ENCODE results near the gene PUM2.

PUM2 gene

GRCh38 chr2:20232837-20233207 lies 117.8 kb downstream of the PUM2 start:
- Histone ChIP-seq H3K36me3 (ENCODE audit: insufficient read depth, low read length) (no peaks in the 10 kb centered on the region), H3K4me3 (no peak overlapping the region), H3K9me3 (ENCODE audit: low read depth, low read length) (no peaks in the 10 kb centered on the region), H3K9ac (ENCODE audit: insufficient read length) (no peak overlapping the region), H3K27ac (no peak overlapping the region)
- TF ChIP-seq POLR2AphosphoS5 (IDR thresholded peaks at IDR 0.05; ENCODE audit: borderline replicate concordance, low read depth, low read length) (no peak), FOXP2 (optimal IDR thresholded peaks at IDR 0.05; ENCODE audit: control extremely low read depth, extremely low read length, insufficient read depth) (no peak), EZH2 (IDR thresholded peaks at IDR 0.05) (no peak)
- DNase-seq (ENCODE audit: low read depth, low spot score): no peak

GRCh38 chr2:20231598-20232026 lies 119.0 kb downstream of the PUM2 start:
- Histone ChIP-seq H3K27ac (no peak overlapping the region), H3K9ac (ENCODE audit: insufficient read length) (no peak overlapping the region), H3K36me3 (ENCODE audit: insufficient read depth, low read length) (no peaks in the 10 kb centered on the region), H3K4me3 (no peak overlapping the region), H3K9me3 (ENCODE audit: low read depth, low read length) (no peaks in the 10 kb centered on the region)
- DNase-seq (ENCODE audit: low read depth, low spot score): no peak
- TF ChIP-seq POLR2AphosphoS5 (IDR thresholded peaks at IDR 0.05; ENCODE audit: borderline replicate concordance, low read depth, low read length) (no peak), EZH2 (IDR thresholded peaks at IDR 0.05) (no peak), FOXP2 (optimal IDR thresholded peaks at IDR 0.05; ENCODE audit: control extremely low read depth, extremely low read length, insufficient read depth) (no peak)

- H3K4me3 ChIP-seq: no peak overlapping the region
- no peak for DNase-seq (ENCODE audit: low read depth, low spot score)
- H3K9me3 ChIP-seq (ENCODE audit: low read depth, low read length): no peaks in the 10 kb centered on the region
- no peak overlapping the region for H3K9ac ChIP-seq (ENCODE audit: insufficient read length)
- TF ChIP-seq FOXP2 (optimal IDR thresholded peaks at IDR 0.05; ENCODE audit: control extremely low read depth, extremely low read length, insufficient read depth) (no peak), EZH2 (IDR thresholded peaks at IDR 0.05) (no peak), POLR2AphosphoS5 (IDR thresholded peaks at IDR 0.05; ENCODE audit: borderline replicate concordance, low read depth, low read length) (no peak)
- no peaks in the 10 kb centered on the region for H3K36me3 ChIP-seq (ENCODE audit: insufficient read depth, low read length)
- H3K27ac ChIP-seq: no peak overlapping the region
Observed at GRCh38 chr2:20231159-20231558, 119.5 kb downstream of the PUM2 start.

GRCh38 chr2:20230114-20230425 lies 120.6 kb downstream of the PUM2 start:
- TF ChIP-seq FOXP2 (optimal IDR thresholded peaks at IDR 0.05; ENCODE audit: control extremely low read depth, extremely low read length, insufficient read depth) (no peak), EZH2 (IDR thresholded peaks at IDR 0.05) (no peak), POLR2AphosphoS5 (IDR thresholded peaks at IDR 0.05; ENCODE audit: borderline replicate concordance, low read depth, low read length) (no peak)
- no peak overlapping the region for H3K4me3 ChIP-seq
- no peak for DNase-seq (ENCODE audit: low read depth, low spot score)
- H3K36me3 ChIP-seq (ENCODE audit: insufficient read depth, low read length): no peaks in the 10 kb centered on the region
- no peak overlapping the region for H3K27ac ChIP-seq
- no peak overlapping the region for H3K9ac ChIP-seq (ENCODE audit: insufficient read length)
- no peaks in the 10 kb centered on the region for H3K9me3 ChIP-seq (ENCODE audit: low read depth, low read length)

- Histone ChIP-seq H3K4me3 (no peak overlapping the region), H3K9me3 (ENCODE audit: low read depth, low read length) (no peaks in the 10 kb centered on the region), H3K9ac (ENCODE audit: insufficient read length) (no peak overlapping the region), H3K27ac (no peak overlapping the region), H3K36me3 (ENCODE audit: insufficient read depth, low read length) (no peaks in the 10 kb centered on the region)
- TF ChIP-seq EZH2 (IDR thresholded peaks at IDR 0.05) (no peak), POLR2AphosphoS5 (IDR thresholded peaks at IDR 0.05; ENCODE audit: borderline replicate concordance, low read depth, low read length) (no peak), FOXP2 (optimal IDR thresholded peaks at IDR 0.05; ENCODE audit: control extremely low read depth, extremely low read length, insufficient read depth) (no peak)
- no peak for DNase-seq (ENCODE audit: low read depth, low spot score)
Observed at GRCh38 chr2:20229322-20230113, 121.1 kb downstream of the PUM2 start.

GRCh38 chr2:20227894-20228505 lies 122.6 kb downstream of the PUM2 start:
- no peaks in the 10 kb centered on the region for H3K9me3 ChIP-seq (ENCODE audit: low read depth, low read length)
- H3K36me3 ChIP-seq (ENCODE audit: insufficient read depth, low read length): no peaks in the 10 kb centered on the region
- no peak for TF ChIP-seq POLR2AphosphoS5 (IDR thresholded peaks at IDR 0.05; ENCODE audit: borderline replicate concordance, low read depth, low read length)
- TF ChIP-seq FOXP2 (optimal IDR thresholded peaks at IDR 0.05; ENCODE audit: control extremely low read depth, extremely low read length, insufficient read depth): no peak
- no peak for TF ChIP-seq EZH2 (IDR thresholded peaks at IDR 0.05)
- no peak overlapping the region for H3K9ac ChIP-seq (ENCODE audit: insufficient read length)
- H3K4me3 ChIP-seq: no peak overlapping the region
- DNase-seq (ENCODE audit: low read depth, low spot score): no peak
- no peak overlapping the region for H3K27ac ChIP-seq

- no peaks in the 10 kb centered on the region for H3K9me3 ChIP-seq (ENCODE audit: low read depth, low read length)
- no peaks in the 10 kb centered on the region for H3K36me3 ChIP-seq (ENCODE audit: insufficient read depth, low read length)
- no peak for TF ChIP-seq POLR2AphosphoS5 (IDR thresholded peaks at IDR 0.05; ENCODE audit: borderline replicate concordance, low read depth, low read length)
- TF ChIP-seq EZH2 (IDR thresholded peaks at IDR 0.05): no peak
- TF ChIP-seq FOXP2 (optimal IDR thresholded peaks at IDR 0.05; ENCODE audit: control extremely low read depth, extremely low read length, insufficient read depth): no peak
- no peak overlapping the region for H3K27ac ChIP-seq
- no peak overlapping the region for H3K4me3 ChIP-seq
- H3K9ac ChIP-seq (ENCODE audit: insufficient read length): no peak overlapping the region
- no peak for DNase-seq (ENCODE audit: low read depth, low spot score)
Observed at GRCh38 chr2:20226152-20226545, 124.5 kb downstream of the PUM2 start.

- Histone ChIP-seq H3K4me3 (peak overlapping the region; percentile 82), H3K27ac (no peak overlapping the region), H3K36me3 (ENCODE audit: insufficient read depth, low read length) (no peaks in the 10 kb centered on the region), H3K9ac (ENCODE audit: insufficient read length) (no peak overlapping the region), H3K9me3 (ENCODE audit: low read depth, low read length) (no peaks in the 10 kb centered on the region)
- TF ChIP-seq EZH2 (IDR thresholded peaks at IDR 0.05) (no peak), POLR2AphosphoS5 (IDR thresholded peaks at IDR 0.05; ENCODE audit: borderline replicate concordance, low read depth, low read length) (no peak), FOXP2 (optimal IDR thresholded peaks at IDR 0.05; ENCODE audit: control extremely low read depth, extremely low read length, insufficient read depth) (no peak)
- DNase-seq (ENCODE audit: low read depth, low spot score): no peak
Observed at GRCh38 chr2:20225294-20226151, 125.1 kb downstream of the PUM2 start.
